ENCODE data around the gene AFG3L2. TPM values are rescaled to one million over a fixed set of nuclear protein-coding genes. Genes with fewer than 3 reads are reported as not detected.
A peak's percentile ranks its signal among the peaks of the same experiment; 100 is the strongest.

Gene AFG3L2
- total and polyA plus RNA-seq, 9 of the 15 experiments (the other 6 are each of a cell fraction or from before 2014, with no cell fraction given), result 24.1 to 109 (median 84.0) TPM

GRCh38 chr18:12377556-12378197 lies 650 bp upstream of the AFG3L2 start (continued):
- peak in 1 of 2 experiments; percentile 15; a peak in 1 of 4 replicates for TF ChIP-seq RCOR1 (IDR thresholded peaks at IDR 0.05; ENCODE audit: borderline replicate concordance in 1 of 2, low read depth in 2 of 2, low read length in 2 of 2)
- peak; percentile 66 for TF ChIP-seq PRDM10 (IDR thresholded peaks at IDR 0.05; ENCODE audit: partially characterized antibody)
- no peak for TF ChIP-seq DIDO1 (tag; IDR thresholded peaks at IDR 0.05; ENCODE audit: low read depth)
- no peak for TF ChIP-seq SIX5 (IDR thresholded peaks at IDR 0.05; ENCODE audit: borderline replicate concordance in 1 of 2, insufficient read depth in 1 of 2, low read depth in 1 of 2, low read length in 2 of 2)
- peak; percentile 20 for TF ChIP-seq NFYB (IDR thresholded peaks at IDR 0.05; ENCODE audit: extremely low read depth, insufficient read length)
- no peak for TF ChIP-seq NRF1 (conservative IDR thresholded peaks at IDR 0.05 in 1 of 2, IDR thresholded peaks at IDR 0.05 in 1 of 2)
- TF ChIP-seq SUPT5H (IDR thresholded peaks at IDR 0.05), result peak; percentile 73
- TF ChIP-seq OTX1 (CRISPR knock-in tag; IDR thresholded peaks at IDR 0.05), result no peak
- TF ChIP-seq, protein P1, sequence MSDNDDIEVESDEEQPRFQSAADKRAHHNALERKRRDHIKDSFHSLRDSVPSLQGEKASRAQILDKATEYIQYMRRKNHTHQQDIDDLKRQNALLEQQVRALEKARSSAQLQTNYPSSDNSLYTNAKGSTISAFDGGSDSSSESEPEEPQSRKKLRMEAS (CRISPR knock-in tag; IDR thresholded peaks at IDR 0.05), result 0 out of 2 replicates have a peak, but pooled peaks have one; percentile 11
- peak; percentile 62 for TF ChIP-seq MXI1 (IDR thresholded peaks at IDR 0.05; ENCODE audit: low read depth, low read length)
- TF ChIP-seq ZNF3 (CRISPR knock-in tag; IDR thresholded peaks at IDR 0.05), result no peak
- peak; percentile 47 for TF ChIP-seq ZNF316 (IDR thresholded peaks at IDR 0.05)
- peak; percentile 36; the same call in 1 of the 2 replicates for TF ChIP-seq MAFG (tag; conservative IDR thresholded peaks at IDR 0.05)
- TF ChIP-seq MITF (IDR thresholded peaks at IDR 0.05), result peak; percentile 80
- TF ChIP-seq, protein P2, sequence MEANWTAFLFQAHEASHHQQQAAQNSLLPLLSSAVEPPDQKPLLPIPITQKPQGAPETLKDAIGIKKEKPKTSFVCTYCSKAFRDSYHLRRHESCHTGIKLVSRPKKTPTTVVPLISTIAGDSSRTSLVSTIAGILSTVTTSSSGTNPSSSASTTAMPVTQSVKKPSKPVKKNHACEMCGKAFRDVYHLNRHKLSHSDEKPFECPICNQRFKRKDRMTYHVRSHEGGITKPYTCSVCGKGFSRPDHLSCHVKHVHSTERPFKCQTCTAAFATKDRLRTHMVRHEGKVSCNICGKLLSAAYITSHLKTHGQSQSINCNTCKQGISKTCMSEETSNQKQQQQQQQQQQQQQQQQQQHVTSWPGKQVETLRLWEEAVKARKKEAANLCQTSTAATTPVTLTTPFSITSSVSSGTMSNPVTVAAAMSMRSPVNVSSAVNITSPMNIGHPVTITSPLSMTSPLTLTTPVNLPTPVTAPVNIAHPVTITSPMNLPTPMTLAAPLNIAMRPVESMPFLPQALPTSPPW (CRISPR knock-in tag; IDR thresholded peaks at IDR 0.05), result peak; percentile 31; the same call in 1 of the 2 replicates
- TF ChIP-seq, protein P3, sequence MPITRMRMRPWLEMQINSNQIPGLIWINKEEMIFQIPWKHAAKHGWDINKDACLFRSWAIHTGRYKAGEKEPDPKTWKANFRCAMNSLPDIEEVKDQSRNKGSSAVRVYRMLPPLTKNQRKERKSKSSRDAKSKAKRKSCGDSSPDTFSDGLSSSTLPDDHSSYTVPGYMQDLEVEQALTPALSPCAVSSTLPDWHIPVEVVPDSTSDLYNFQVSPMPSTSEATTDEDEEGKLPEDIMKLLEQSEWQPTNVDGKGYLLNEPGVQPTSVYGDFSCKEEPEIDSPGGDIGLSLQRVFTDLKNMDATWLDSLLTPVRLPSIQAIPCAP (CRISPR knock-in tag; IDR thresholded peaks at IDR 0.05; ENCODE audit: borderline replicate concordance), result no peak
- peak in 1 of 2 experiments; percentile 85; a peak in 2 of 4 replicates for TF ChIP-seq HDAC1 (IDR thresholded peaks at IDR 0.05)
